Lower leg skin (tissue), 3 donors: Measurements from ENCODE around the gene EDNRA.

ENCODE experiments used
- CTCF ChIP-seq, 3 donors: fragments of 450-650 bp; IDR thresholded peaks; one replicate each; pipeline ENCODE4 v1.5.1; 2016; ENCODE audit warnings: antibody characterized with exemption in 3 of 3, mild to moderate bottlenecking in 3 of 3, moderate library complexity in 2 of 3
- POLR2A ChIP-seq, 2 donors: fragments of 450-650 bp; IDR thresholded peaks; one replicate each; pipeline ENCODE4 v1.6.1; 2016 to 2017; ENCODE audit warnings: antibody characterized with exemption in 2 of 2, mild to moderate bottlenecking in 1 of 2, moderate library complexity in 1 of 2

DNA sequence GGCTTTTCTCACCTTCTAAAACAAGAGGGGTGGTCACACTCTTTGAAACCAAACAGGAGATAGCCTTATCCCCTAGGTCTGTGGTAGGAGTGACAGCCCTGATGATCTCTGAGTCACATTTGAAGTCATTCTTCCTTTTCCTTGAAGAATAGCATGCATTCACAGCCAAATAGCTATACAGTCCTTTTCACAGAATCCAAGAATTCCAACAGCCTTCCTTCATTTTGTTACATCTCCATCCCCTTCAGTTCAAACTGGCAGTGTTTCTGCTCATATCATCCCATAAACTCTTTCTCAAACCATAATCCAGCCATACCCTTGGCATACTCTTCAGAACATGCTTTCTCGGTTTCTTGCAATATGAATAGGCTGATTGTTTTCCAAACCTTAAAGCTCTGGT, 103.0 kb downstream of the EDNRA start:
- no peak for TF ChIP-seq POLR2A (IDR thresholded peaks at IDR 0.05)
- TF ChIP-seq CTCF (IDR thresholded peaks at IDR 0.05) = no peak
